Brain microvascular endothelial cell (primary cell): Measurements from ENCODE around the gene VWA5B1.
"Not testable (repeated sequence)": the region's sequence is repeated elsewhere in the genome, so short reads cannot be mapped to it uniquely, and the experiment has no call there.

Source experiments
- DNase-seq: peaks from one replicate; pipeline ENCODE4 v3.0.0-alpha.2; 2020
- H3K27ac ChIP-seq: fragments of 250-450 bp; sonication (Bioruptor Pico); 2 replicates; pipeline ENCODE4 v1.5.1; 2020; ENCODE audit warnings: mild to moderate bottlenecking, moderate library complexity
- H3K27me3 ChIP-seq: fragments of 250-450 bp; sonication (Bioruptor Pico); replicated peaks from 2 replicates; pipeline ENCODE4 v1.5.1; 2020; ENCODE audit warnings: mild to moderate bottlenecking
- H3K36me3 ChIP-seq: fragments of 250-450 bp; sonication (Bioruptor Pico); replicated peaks from 2 replicates; pipeline ENCODE4 v1.5.1; 2020; ENCODE audit warnings: mild to moderate bottlenecking
- H3K4me3 ChIP-seq: 2 replicates; pipeline ENCODE4 v1.5.1; 2011; ENCODE audit warnings: low read depth, mild to moderate bottlenecking, control low read depth, low read length, moderate library complexity
- CTCF ChIP-seq: IDR thresholded peaks from 2 replicates; pipeline ENCODE4 v1.5.1; 2011; ENCODE audit warnings: low read depth, mild to moderate bottlenecking, moderate library complexity, low read length, control low read depth, inconsistent platforms; ENCODE audit errors: missing control alignments
- in situ Hi-C: cut with HindIII; loops from 2 replicates; pipeline ENCODE4 v1.10.0; 2017; ENCODE audit warnings: low sequenced_read_pairs, low pct_ligation_motif_present

The VWA5B1 gene

GRCh38 chr1:20266141-20266540 lies 24.5 kb upstream of the VWA5B1 start:
- no peak for TF ChIP-seq CTCF
- H3K27ac ChIP-seq: no peak overlapping the region
- in situ Hi-C loops: no loop called here
- H3K36me3 ChIP-seq: no peaks in the 10 kb centered on the region
- H3K27me3 ChIP-seq: no peaks in the 10 kb centered on the region
- no peak for DNase-seq
- no peak overlapping the region for H3K4me3 ChIP-seq

GRCh38 chr1:20266642-20267041 lies 24.0 kb upstream of the VWA5B1 start:
- Histone ChIP-seq H3K27me3 (no peaks in the 10 kb centered on the region), H3K27ac (no peak overlapping the region), H3K4me3 (no peak overlapping the region), H3K36me3 (no peaks in the 10 kb centered on the region)
- TF ChIP-seq CTCF: peak; percentile 4
- no peak for DNase-seq
- in situ Hi-C loops: no loop called here

GRCh38 chr1:20271498-20272400 lies 18.9 kb upstream of the VWA5B1 start:
- Histone ChIP-seq H3K36me3 (no peaks in the 10 kb centered on the region), H3K27ac (no peak overlapping the region), H3K4me3 (no peak overlapping the region), H3K27me3 (no peaks in the 10 kb centered on the region)
- DNase-seq: no peak
- in situ Hi-C loops: no loop called here
- peak; percentile 20 for TF ChIP-seq CTCF

- H3K27me3 ChIP-seq, H3K36me3 ChIP-seq, H3K4me3 ChIP-seq, H3K27ac ChIP-seq, in situ Hi-C loops, DNase-seq: not testable (repeated sequence)
These were observed 17.0 kb upstream of the VWA5B1 start for GRCh38 chr1:20273716-20274115.

GRCh38 chr1:20275319-20275925 lies 15.3 kb upstream of the VWA5B1 start:
- Histone ChIP-seq H3K4me3 (no peak overlapping the region), H3K27me3 (no peaks in the 10 kb centered on the region), H3K27ac (no peak overlapping the region), H3K36me3 (no peaks in the 10 kb centered on the region)
- DNase-seq: no peak
- no peak for TF ChIP-seq CTCF
- in situ Hi-C loops: no loop called here

GRCh38 chr1:20276485-20277159 lies 14.1 kb upstream of the VWA5B1 start:
- no peak overlapping the region for H3K27ac ChIP-seq
- no peaks in the 10 kb centered on the region for H3K27me3 ChIP-seq
- H3K36me3 ChIP-seq: no peaks in the 10 kb centered on the region
- in situ Hi-C loops: no loop called here
- no peak for TF ChIP-seq CTCF
- no peak for DNase-seq
- H3K4me3 ChIP-seq: no peak overlapping the region
